NK-92 treated with Interleukin-12 subunit alpha and Interleukin-12 subunit beta, amount 100 ng/mL, for 24 hours (cell line): ENCODE data around the gene CARS1.

Experiments
- DNase-seq: peaks from one replicate; lab custom pipeline; 2025; lab: John Stamatoyannopoulos, UW

CARS1 gene

GRCh38 chr11:3008746-3009336 is 48.4 kb downstream of the CARS1 start:
- no peak for DNase-seq

DNA sequence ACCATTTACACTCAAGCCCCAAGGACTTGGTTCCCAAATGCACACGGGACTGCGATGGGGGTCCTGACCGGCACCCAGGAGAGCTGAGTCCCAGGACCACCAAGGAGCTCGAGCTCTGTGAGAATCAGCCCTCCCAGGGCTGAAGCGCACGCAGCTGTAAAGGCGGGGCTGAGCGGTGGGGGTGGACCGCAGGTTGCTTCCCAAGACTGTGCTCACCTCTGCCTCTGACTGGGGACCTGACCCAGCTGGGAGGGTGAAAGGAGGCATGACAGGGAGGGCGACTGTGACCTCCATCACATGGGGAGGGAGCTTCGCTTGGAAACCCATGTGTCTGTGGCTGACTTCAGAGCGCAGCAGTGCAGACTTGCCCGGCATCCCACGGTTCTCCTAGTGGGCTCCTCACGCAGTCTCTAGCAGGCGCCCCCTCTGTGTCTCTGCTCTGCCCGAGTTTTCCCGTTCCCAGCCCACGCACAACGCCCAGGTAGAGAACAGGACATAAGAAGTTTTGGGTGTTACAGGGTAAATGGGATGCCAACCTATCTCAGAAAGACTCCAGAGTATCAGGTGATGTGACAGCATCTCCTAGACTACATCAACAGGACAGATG is 49.7 kb downstream of the CARS1 start:
- DNase-seq = no peak

DNA sequence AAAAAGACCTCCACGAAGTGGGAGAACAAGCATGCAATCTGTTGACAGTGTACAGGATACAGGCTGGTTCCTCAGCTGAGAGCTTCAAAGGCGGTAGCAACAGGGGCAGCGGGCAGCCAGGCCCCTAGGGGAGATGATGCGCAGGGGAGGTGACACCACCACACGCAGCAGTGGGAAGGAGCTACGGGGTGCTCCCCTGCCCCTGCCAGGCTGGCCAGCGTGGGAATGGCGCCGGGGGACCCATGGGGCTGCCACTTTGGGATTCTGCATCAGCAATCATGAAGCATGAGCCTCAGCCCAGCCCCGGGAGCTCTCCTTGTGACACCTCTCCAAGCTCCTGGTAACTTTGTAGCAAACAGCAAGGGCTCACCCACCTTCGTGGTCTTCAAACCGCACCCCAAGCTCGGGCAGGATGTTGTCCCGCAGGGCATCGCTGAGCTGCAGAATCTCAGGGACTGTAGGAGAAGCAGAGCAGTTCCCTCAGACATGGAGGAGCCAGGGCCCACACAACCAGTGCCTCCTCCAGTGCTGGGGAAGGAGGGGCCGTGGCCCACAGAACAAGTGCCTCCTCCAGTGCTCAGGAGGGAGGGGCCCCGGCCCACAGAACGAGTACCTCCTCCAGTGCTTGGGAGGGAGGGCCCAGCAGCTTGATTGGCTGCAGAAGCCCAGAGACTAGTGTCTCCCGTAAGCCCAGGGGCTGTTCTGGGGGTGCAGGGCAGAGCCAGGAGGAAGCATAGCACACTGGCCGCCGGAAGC is 50.5 kb downstream of the CARS1 start:
- no peak for DNase-seq

- no peak for DNase-seq
These were observed 52.7 kb downstream of the CARS1 start for GRCh38 chr11:3004481-3004880.

GRCh38 chr11:3003396-3004231 is 53.6 kb downstream of the CARS1 start:
- no peak for DNase-seq

DNA sequence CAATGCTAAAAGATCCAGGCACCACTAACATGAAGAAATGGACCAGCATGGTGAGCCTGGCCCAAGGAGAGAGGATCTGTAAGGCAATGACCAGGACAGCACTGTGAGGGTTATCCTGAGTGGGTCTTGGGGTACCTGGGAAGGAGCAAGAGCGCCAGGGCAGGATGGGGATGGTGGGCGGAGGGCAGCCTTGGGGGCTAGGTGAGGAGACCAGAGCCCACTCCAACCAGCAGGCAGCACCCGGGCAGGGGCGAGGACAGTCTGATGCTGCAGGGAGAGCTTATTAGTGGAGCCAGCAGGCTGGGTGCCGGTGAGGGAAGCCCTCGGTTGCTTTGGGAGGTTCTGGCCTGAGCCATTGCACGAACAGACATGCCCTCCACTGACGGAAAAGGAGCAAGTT is 54.4 kb downstream of the CARS1 start:
- DNase-seq = no peak

- no peak for DNase-seq
These were observed 54.8 kb downstream of the CARS1 start for GRCh38 chr11:3002351-3002861.

DNA sequence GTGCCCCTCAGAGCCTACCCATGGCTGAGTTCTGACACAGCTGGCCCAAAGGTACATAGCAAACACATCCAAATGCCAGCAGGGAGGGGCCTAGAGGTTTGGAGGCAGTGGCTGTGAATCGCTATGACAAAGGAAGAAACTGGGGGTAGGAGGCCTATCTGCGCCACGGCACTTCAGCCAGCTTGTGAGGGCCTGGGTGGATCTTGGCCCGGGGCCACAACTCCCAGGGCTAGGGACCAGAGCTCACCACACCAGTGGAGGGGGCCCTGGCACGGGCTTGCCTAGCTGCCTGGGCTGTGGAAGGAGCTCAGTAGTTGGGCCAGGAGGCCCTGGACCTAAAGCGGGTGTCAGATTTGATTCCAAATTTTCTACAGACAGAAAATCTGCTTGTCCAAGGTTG is 55.7 kb downstream of the CARS1 start:
- DNase-seq = no peak

DNA sequence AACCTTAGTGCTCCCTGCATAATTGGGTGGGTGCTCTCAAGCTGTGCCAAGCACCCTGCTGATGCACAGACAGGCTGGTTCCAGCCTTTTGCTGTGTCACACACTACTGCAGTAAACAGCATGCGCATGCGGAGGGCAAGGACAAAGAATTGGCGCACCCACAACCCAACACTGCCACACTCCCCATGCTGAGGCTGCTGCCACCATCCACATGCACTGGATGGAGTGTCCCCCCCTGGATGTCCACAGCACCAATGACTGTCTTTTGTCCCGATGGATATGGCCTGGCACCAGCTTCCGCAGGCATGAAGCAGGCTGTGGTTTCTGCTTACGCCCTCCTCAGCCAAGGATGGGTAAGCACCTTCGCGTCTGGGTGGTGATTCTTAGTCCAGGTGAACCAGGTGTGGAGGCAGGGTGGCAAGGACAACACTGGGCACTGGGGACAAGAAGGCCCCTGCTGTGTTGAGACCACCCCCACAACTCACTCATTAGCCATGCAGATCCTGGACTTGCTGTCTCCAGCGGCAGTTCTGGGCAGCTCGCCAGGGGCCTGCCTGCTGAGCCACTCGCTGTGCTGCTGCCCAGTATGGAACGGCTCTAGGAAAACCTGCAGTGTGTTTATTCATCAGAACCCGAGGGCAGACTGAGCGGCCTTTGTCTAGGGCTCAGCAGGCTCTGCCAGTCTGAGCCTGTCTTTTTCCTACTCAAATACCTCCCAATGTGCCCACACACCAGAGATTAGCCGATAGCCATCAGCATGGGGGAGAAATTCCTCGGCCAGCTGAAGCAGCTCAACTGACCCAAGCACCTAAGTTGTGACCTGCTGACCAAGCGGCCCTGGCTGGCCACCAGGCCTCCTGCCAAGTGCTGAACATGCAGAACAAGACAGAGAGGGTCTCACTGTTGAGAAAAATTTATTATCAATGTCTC is 56.9 kb downstream of the CARS1 start:
- DNase-seq = no peak

DNA sequence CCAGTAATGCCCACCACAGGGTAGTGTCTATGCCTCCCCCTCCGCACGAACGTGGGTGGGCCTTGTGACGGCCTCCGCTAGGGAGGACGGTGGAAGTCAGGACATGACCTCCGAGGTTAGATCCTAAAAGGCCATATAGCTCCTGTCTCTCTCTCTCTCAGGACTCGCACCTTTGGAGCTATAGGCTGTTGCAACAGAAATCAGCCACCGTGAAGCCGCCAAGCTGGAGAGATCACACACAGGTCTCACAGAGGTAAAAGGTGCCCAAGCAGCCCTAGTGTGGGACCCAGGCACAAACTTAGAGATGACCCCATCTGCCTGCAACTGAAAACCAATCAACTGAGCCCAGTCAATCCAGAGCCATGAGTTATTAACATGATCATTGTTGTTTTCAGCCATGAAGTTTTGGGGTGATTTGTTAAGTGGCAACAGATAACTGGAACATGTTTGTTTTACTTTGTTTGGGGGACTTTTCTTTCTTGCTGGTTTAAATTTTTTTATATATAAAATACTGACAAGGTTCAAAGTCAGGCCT is 57.7 kb downstream of the CARS1 start:
- DNase-seq = no peak

GRCh38 chr11:2998073-2998850 is 59.0 kb downstream of the CARS1 start:
- DNase-seq = no peak

- DNase-seq = no peak
These were observed 59.8 kb downstream of the CARS1 start for GRCh38 chr11:2997406-2997805.

DNA sequence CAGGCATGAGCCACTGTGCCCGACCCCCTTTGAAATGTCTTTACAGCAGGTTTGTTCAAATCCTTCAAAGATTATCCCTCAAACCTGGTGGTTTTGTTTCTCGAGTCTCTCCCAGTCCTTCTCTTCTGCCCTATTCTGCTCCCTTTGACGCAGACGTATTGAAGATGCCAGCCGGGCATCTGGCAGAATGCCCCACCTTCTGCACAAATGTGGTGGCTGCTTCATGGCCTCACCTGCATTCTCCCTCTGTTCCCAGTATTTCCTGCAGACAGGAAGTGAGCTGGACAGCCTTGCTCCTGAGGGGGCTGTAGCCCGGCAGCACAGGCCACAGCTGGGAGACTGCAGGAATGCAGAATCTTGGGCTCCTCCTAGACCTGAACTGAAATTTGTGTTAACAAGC is 60.2 kb downstream of the CARS1 start:
- DNase-seq = no peak

- DNase-seq = no peak
These were observed 61.2 kb downstream of the CARS1 start for GRCh38 chr11:2995893-2996554.

GRCh38 chr11:2995031-2995561 is 62.1 kb downstream of the CARS1 start:
- no peak for DNase-seq

GRCh38 chr11:2994336-2994730 is 62.9 kb downstream of the CARS1 start:
- no peak for DNase-seq

GRCh38 chr11:2992997-2993325 is 64.3 kb downstream of the CARS1 start:
- DNase-seq = no peak

GRCh38 chr11:2992234-2992996 is 64.8 kb downstream of the CARS1 start, which contains the start of gene NAP1L4:
Gene NAP1L4, minus strand, starts transcription at chr11:2992329. Its CDS starts 13,109 bp downstream, at chr11:2979220.
- DNase-seq = peak; percentile 96
